PC-9 (cell line): ENCODE measurements around the gene CFAP68.

Experiments
- EZH2 ChIP-seq: fragments of 200-600 bp; sonication (generic); IDR thresholded peaks from 2 replicates; pipeline ENCODE4 v1.8.0; 2017; ENCODE audit warnings: antibody characterized with exemption, low read depth
- TF ChIP-seq, protein P1 (sequence below): fragments of 200-600 bp; sonication (generic); conservative IDR thresholded peaks from 2 replicates; pipeline ENCODE4 v1.6.1; 2017; ENCODE audit warnings: mixed run types, antibody characterized with exemption, mild to moderate bottlenecking, moderate library complexity

DNA sequence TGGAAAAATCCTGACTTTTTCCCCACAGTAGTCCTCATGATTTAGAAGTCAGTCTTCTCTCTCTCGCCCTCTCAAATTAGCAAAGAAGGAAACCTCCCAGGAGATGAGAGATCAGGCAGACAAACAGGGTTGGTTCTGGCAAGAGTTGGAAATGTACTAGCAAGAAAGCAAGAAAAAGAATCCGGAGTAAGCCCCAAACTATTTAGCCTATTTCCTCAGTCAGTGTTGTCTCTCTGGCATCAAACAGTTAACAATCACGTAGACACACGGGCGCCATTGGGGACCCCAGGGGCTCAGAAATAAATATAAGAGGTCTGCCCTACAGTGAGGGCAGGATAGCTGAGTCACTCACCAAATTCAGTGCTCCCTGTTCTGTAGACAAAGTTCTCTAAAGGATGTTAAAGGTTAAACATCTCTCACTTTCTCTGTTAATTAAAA, 44.0 kb downstream of the CFAP68 start:
- TF ChIP-seq, protein P1, sequence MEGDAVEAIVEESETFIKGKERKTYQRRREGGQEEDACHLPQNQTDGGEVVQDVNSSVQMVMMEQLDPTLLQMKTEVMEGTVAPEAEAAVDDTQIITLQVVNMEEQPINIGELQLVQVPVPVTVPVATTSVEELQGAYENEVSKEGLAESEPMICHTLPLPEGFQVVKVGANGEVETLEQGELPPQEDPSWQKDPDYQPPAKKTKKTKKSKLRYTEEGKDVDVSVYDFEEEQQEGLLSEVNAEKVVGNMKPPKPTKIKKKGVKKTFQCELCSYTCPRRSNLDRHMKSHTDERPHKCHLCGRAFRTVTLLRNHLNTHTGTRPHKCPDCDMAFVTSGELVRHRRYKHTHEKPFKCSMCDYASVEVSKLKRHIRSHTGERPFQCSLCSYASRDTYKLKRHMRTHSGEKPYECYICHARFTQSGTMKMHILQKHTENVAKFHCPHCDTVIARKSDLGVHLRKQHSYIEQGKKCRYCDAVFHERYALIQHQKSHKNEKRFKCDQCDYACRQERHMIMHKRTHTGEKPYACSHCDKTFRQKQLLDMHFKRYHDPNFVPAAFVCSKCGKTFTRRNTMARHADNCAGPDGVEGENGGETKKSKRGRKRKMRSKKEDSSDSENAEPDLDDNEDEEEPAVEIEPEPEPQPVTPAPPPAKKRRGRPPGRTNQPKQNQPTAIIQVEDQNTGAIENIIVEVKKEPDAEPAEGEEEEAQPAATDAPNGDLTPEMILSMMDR: no peak
- TF ChIP-seq EZH2: no peak
